T-helper 2 cell treated with Interferon-gamma antibody and Interleukin-4, amounts not matched to agents 100 ng/mL and 5 ng/mL, for 36 hours (primary cell): ENCODE measurements around the gene EVL. TPM values are rescaled to one million over a fixed set of nuclear protein-coding genes. Genes with fewer than 3 reads are reported as not detected.

Experiments
- intact Hi-C: fragments of 100-400 bp; cut with micrococcal nuclease; formaldehyde crosslinking; loops from one replicate; pipeline ENCODE4 v1.15.1; 2023
- total RNA-seq: library from RNA; stranded (reverse); gene quantifications from 2 replicates; pipeline ENCODE4 v1.2.3, GENCODE V29; 2022

EVL gene
- total RNA-seq, 1 donor from 2014 or later, result 966 TPM

DNA sequence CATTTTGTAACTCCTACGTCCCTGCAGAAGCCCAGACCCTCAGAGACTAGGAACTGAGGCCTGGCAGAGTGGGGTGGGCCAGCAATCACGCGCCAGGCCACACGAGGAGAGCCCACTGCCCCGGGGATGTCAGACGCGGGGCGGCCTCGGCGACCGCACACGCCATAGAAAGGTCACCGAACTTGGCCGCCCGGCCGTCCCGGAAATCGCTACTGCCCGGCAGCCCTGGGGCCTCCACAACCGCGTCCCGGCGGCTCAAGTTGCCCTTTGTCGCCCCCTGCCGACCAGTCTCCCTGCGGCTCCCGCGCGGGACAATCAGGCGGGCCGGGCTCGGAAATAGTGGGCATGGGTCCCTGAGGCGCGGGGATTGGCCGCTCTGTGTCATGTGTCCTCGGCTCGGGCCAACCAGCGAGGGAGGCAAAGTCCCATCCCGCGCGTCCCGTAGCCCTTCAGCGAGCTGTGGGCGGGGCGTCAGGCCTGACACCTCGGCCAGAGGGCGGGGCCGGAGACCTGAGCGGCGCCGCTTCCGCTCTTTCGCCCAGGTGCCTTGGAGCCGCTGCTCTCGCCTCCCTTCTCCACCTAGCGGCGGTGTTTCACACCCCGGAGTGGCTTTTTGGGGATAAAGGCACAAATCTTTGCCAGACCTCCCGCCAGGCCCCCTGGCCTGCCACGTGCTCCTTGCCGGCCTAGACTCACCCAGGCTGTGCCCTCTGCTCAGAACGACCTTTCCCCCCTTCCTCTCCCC is 127.6 kb downstream of the EVL start:
- intact Hi-C loops, result loop anchor here (1.0 to 2.0 kb wide), 6 partner anchors 21 to 211 kb away; partner anchors contain the start of gene WDR25

Other genes with a start within 250 kb of the EVL start
- 0.14 TPM in 1 of 2 replicates, not detected in the other for gene DEGS2, start 94.2 kb downstream of the EVL start, total RNA-seq
- gene YY1, start 173.7 kb downstream of the EVL start, total RNA-seq, result 97.6 and 101 TPM in 2 replicates
- 27.7 and 29.3 TPM in 2 replicates for gene SLC25A29, start 241.0 kb downstream of the EVL start, total RNA-seq